HL-60/S4 treated with phorbol 12-myristate 13-acetate at 8.2 ng/mL for 4 days and 3 days (cell line): Measurements from ENCODE around the gene LRRC75A.
"Not testable (repeated sequence)": the region's sequence is repeated elsewhere in the genome, so short reads cannot be mapped to it uniquely, and the experiment has no call there.

Experiments
- in situ Hi-C: fragments of 300-500 bp; cut with MboI; formaldehyde crosslinking; loops from 2 replicates; pipeline ENCODE4 v1.15.0; 2022; ENCODE audit warnings: low sequenced_read_pairs

Gene LRRC75A

GRCh38 chr17:16491703-16492612 lies at the start of gene LRRC75A:
LRRC75A (minus strand) TSS chr17:16492193; CDS start chr17:16491990, 203 bp downstream.
- in situ Hi-C loops, result no loop called here

- in situ Hi-C loops, result no loop called here
Measured at GRCh38 chr17:16537130-16537458, 45.1 kb upstream of the LRRC75A start.

- in situ Hi-C loops, result no loop called here
Measured at GRCh38 chr17:16534236-16534635, 42.2 kb upstream of the LRRC75A start.

GRCh38 chr17:16529906-16530305 lies 37.9 kb upstream of the LRRC75A start:
- in situ Hi-C loops, result no loop called here

GRCh38 chr17:16527298-16527697 lies 35.3 kb upstream of the LRRC75A start:
- in situ Hi-C loops, result no loop called here

- in situ Hi-C loops, result not testable (repeated sequence)
Measured at GRCh38 chr17:16525556-16525955, 33.6 kb upstream of the LRRC75A start.

GRCh38 chr17:16521070-16521727 lies 29.2 kb upstream of the LRRC75A start:
- in situ Hi-C loops, result no loop called here

GRCh38 chr17:16519021-16519420 lies 27.0 kb upstream of the LRRC75A start:
- in situ Hi-C loops, result no loop called here

GRCh38 chr17:16517477-16517876 lies 25.5 kb upstream of the LRRC75A start:
- in situ Hi-C loops, result no loop called here

GRCh38 chr17:16516594-16517051 lies 24.6 kb upstream of the LRRC75A start:
- in situ Hi-C loops, result no loop called here

GRCh38 chr17:16515933-16516332 lies 23.9 kb upstream of the LRRC75A start:
- in situ Hi-C loops, result no loop called here

- in situ Hi-C loops, result no loop called here
Measured at GRCh38 chr17:16513873-16514272, 21.9 kb upstream of the LRRC75A start.

- in situ Hi-C loops, result no loop called here
Measured at GRCh38 chr17:16512011-16512410, 20.0 kb upstream of the LRRC75A start.

- in situ Hi-C loops, result no loop called here
Measured at GRCh38 chr17:16511593-16511992, 19.6 kb upstream of the LRRC75A start.

- in situ Hi-C loops, result no loop called here
Measured at GRCh38 chr17:16507918-16508533, 16.0 kb upstream of the LRRC75A start.

GRCh38 chr17:16506188-16506587 lies 14.2 kb upstream of the LRRC75A start:
- in situ Hi-C loops, result no loop called here

- in situ Hi-C loops, result no loop called here
Measured at GRCh38 chr17:16504984-16505383, 13.0 kb upstream of the LRRC75A start.

GRCh38 chr17:16496820-16497489 lies 5.0 kb upstream of the LRRC75A start:
- in situ Hi-C loops, result no loop called here

GRCh38 chr17:16495980-16496819 lies 4.2 kb upstream of the LRRC75A start:
- in situ Hi-C loops, result no loop called here

- in situ Hi-C loops, result no loop called here
Measured at GRCh38 chr17:16495561-16495960, 3.6 kb upstream of the LRRC75A start.
